HFF-Myc (cell line): ENCODE measurements around the gene KCNMA1.
"Not testable (repeated sequence)": the region's sequence is repeated elsewhere in the genome, so short reads cannot be mapped to it uniquely, and the experiment has no call there.

Experiments used
- DNase-seq: peaks from one replicate; pipeline ENCODE4 v3.0.0-alpha.2; 2011; ENCODE audit warnings: low read depth; ENCODE audit errors: extremely low read depth
- H3K4me3 ChIP-seq: replicated peaks from 2 replicates; pipeline ENCODE4 v1.5.1; 2011; ENCODE audit warnings: low read depth, mild to moderate bottlenecking, control low read depth, low read length
- TF ChIP-seq, protein P1 (sequence below): IDR thresholded peaks from 2 replicates; pipeline ENCODE4 v1.5.1; 2012; ENCODE audit warnings: mild to moderate bottlenecking, low read depth, low read length, control low read depth; ENCODE audit errors: missing control alignments

The KCNMA1 gene

DNA sequence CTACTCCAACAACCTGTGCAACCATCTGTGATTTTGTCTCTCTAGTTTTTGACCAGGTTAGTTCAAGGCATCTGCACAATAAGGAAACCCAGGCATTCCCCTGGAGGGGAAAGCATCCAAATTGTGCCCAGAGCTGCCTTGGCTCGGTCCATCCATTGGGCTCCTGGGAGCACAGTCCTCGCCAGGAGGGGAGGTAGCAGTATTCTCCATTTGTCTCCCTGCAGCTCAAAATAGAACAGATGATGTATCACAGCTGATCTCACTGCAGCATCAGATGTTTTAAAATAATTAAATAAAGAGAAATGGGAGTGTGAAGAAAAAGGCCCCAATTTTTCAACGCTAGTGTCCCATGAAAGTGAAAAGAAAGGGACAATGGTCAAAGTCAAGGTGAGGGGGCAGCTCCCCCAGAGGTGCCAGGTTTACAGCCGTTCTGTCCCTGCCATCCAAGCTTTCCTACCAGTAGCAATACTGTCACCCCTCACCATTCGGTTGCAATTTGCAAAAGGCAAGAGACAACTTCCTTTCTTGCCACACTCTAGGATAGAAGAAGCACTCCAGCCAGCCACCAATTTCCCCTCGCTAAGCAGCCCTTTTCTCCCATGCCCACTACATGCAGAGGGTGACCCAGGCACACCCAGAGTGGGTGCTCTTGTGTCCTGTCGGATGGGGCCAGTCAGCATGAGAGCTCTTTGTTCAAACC lies 43.7 kb downstream of the KCNMA1 start:
- DNase-seq, result no peak
- TF ChIP-seq, protein P1, sequence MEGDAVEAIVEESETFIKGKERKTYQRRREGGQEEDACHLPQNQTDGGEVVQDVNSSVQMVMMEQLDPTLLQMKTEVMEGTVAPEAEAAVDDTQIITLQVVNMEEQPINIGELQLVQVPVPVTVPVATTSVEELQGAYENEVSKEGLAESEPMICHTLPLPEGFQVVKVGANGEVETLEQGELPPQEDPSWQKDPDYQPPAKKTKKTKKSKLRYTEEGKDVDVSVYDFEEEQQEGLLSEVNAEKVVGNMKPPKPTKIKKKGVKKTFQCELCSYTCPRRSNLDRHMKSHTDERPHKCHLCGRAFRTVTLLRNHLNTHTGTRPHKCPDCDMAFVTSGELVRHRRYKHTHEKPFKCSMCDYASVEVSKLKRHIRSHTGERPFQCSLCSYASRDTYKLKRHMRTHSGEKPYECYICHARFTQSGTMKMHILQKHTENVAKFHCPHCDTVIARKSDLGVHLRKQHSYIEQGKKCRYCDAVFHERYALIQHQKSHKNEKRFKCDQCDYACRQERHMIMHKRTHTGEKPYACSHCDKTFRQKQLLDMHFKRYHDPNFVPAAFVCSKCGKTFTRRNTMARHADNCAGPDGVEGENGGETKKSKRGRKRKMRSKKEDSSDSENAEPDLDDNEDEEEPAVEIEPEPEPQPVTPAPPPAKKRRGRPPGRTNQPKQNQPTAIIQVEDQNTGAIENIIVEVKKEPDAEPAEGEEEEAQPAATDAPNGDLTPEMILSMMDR, result no peak
- no peak overlapping the region for H3K4me3 ChIP-seq

DNA sequence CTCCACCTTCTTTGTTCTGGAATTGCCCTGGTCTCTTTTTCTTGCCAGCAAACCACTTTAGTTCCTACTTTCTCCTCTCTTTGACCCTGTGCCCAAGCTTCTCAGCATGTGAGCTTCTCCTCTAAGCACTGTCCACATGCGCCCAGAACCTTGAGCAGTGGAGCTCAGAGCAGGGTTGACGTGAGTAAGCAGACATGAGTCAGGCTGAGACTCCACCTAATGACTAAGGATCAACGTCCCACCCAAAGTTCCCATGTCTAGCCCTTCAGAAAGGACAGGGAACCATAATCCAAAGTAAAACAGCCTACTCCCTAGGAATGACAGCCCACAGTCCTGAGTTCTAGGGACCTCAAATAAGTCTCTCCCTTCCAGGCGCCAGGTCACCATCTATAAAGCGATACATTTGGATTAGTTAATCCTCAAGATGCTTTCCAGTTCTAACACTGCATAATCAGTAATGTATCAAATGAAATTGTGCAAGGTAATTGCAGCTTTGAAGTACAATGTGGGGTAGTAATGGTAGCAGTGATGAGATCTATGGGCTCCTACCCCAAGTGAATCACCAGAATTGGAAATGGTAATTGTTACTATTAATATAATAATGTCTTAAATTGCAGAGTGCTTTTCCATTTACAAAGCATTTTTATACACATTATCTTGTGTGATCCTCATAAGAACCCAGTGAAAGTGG lies 44.5 kb downstream of the KCNMA1 start:
- DNase-seq, result peak; percentile 63
- no peak overlapping the region for H3K4me3 ChIP-seq
- TF ChIP-seq, protein P1, result no peak

DNA sequence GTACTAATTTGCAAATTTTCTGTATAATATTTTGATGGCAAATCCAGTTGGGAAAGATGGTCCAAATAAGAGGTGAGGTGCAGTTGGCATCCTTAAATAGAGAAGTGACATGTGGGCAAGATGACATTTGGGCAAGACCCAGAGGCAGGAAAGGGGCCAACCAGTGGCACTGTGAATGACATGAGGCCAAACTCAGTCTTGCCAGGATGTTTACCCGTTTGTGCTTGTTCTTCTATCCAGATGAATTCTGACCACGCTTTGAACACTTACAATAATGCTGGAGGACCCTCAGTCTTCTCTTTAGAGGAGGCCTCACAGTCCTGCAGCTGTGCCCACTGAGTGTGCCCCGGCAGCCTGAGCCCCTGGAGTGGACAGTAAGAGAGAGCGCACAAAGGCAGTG lies 45.1 kb downstream of the KCNMA1 start:
- H3K4me3 ChIP-seq, result no peak overlapping the region
- TF ChIP-seq, protein P1, result no peak
- DNase-seq, result no peak

DNA sequence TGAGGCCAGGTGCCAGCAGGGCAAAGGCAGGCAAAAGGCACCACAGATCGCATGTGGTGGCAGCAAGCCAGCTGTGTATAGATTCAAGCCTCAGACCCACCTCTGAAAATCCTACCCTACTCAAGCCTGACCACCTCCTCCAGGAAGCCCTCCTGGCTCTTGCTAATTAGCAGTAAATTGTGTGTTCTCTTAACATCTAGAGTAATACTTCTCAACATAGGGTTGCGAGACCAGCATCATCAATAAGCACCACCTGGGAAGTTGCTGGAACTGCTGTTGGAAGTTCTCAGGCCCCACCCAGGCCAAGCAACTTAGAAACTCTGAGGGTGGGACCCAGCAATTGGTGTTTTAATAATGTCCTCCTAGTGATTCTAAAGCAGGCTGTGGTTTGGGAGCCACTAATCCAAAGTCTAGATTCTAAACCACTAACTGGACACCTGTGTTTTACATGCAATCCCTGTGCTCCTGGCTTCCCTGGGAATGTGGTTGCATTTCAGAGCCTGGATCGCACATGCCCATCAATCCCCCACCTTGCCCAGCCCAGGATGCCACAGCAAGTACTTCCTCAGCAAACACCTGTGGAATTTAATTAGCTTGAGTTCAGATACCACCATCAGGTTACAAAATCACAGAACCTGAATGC lies 46.2 kb downstream of the KCNMA1 start:
- TF ChIP-seq, protein P1, result no peak
- no peak for DNase-seq

DNA sequence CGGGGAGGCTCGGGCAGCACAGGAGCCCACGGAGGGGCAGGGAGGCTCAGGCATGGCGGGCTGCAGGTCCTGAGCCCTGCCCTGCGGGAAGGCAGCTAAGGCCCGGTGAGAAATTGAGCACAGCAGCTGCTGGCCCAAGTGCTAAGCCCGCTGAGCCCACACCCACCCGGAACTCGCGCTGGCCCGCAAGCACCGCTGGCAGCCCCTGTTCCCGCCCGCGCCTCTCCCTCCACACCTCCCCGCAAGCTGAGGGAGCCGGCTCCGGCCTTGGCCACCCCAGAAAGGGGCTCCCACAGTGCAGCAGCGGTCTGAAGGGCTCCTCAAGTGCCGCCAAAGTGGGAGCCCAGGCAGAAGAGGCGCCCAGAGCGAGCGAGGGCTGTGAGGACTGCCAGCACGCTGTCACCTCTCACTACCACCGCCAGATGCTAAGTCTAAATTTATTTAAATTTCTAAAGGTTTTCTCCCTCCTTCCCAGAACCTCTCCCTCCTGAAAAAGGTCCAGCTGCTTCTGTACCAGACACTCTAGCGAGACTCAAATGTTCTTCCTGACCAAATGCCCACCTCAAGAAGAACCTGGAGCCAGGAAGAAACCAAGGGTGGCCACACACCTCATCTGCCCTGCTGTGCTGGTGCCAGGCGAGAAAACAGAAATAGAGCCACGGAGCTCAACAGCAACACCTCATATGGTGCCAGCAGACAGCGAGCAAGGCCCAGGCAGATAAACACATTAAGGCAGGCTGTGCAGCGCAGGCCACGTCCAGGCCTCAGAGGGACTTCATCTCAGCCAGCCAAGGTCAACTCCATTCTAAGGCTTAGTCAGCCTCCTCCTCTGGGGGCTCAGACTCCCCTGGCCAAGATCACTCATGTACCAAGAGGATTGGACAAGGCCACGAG lies 47.0 kb downstream of the KCNMA1 start:
- H3K4me3 ChIP-seq, result no peak overlapping the region
- TF ChIP-seq, protein P1, result no peak
- DNase-seq, result no peak

More for the DNA sequence above, 46.2 kb downstream of the KCNMA1 start:
- H3K4me3 ChIP-seq, result no peak overlapping the region

DNA sequence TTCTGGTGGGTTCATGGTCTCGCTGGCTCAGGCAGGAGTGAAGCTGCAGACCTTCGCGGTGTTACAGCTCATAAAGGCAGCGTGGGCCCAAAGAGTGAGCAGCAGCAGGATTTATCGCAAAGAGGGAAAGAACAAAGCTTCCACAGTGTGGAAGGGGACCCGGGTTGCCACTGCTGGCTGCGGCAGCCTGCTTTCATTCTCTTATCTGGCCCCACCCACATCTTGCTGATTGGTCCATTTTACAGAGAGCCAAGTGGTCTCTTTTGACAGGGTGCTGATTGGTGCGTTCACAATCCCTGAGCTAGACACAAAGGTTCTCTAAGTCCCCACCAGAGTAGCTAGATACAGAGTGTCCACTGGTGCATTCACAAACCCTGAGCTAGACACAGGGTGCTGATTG lies 47.9 kb downstream of the KCNMA1 start:
- H3K4me3 ChIP-seq, DNase-seq: not testable (repeated sequence)

DNA sequence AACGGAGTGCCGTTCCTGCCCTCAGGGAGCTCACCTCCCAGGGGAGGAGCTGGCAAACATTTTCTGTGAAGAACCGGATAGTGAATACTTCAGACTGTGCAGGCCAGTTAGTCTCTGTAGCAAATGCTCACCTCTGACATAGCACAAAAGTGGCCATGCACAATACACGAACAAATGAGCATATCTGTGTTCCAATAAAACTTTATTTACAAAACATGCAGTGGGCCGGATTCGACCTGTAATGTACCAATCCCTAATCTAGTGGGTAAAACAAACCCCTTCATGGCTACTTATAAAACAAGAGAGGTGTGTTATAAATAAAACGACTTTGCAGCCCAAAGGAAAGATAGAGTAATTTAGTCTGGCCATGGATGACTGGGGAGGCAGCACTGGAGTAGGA lies 48.7 kb downstream of the KCNMA1 start:
- no peak overlapping the region for H3K4me3 ChIP-seq
- DNase-seq, result no peak
- TF ChIP-seq, protein P1, result no peak
